Tibial nerve (tissue), 4 donors: ENCODE results near the gene LRRC4B. TPM values are rescaled to one million over a fixed set of nuclear protein-coding genes. Genes with fewer than 3 reads are reported as not detected.

Experiments
- DNase-seq, 2 donors: peaks; one replicate each; pipeline ENCODE4 v3.0.0-alpha.2; 2019; ENCODE audit warnings: low spot score in 2 of 2
- H3K27ac ChIP-seq, 4 donors: fragments of 200-600 bp; sonication (generic) in 3 of 4; one replicate each; pipeline ENCODE4 v1.5.1; 2017 to 2019; ENCODE audit warnings: mild to moderate bottlenecking in 1 of 4
- H3K27me3 ChIP-seq, 2 donors: fragments of 200-600 bp; sonication (generic) in 1 of 2; one replicate each; pipeline versions ENCODE4 v1.5.1 to v1.6.0; 2017 to 2019
- H3K36me3 ChIP-seq, 3 donors: fragments of 200-600 bp; sonication (generic); one replicate each; pipeline ENCODE4 v1.5.1; 2018 to 2019
- H3K4me1 ChIP-seq, 4 donors: fragments of 200-600 bp; sonication (generic) in 3 of 4; one replicate each; pipeline ENCODE4 v1.5.1; 2017 to 2019
- H3K4me3 ChIP-seq, 4 donors: fragments of 200-600 bp; sonication (generic) in 3 of 4; one replicate each; pipeline ENCODE4 v1.5.1; 2017 to 2019; ENCODE audit warnings: mild to moderate bottlenecking in 1 of 4, moderate library complexity in 1 of 4
- H3K9me3 ChIP-seq, 4 donors: fragments of 200-600 bp; sonication (generic) in 3 of 4; one replicate each; pipeline ENCODE4 v1.5.1; 2017 to 2019
- CTCF ChIP-seq, 5 experiments: fragments of 200-600 bp in 3 of 5; fragments of 450-650 bp in 2 of 5; sonication (generic) in 3 of 5; IDR thresholded peaks; one replicate each; pipeline ENCODE4 v1.5.1; 2016 to 2019; ENCODE audit warnings: antibody characterized with exemption in 5 of 5, mild to moderate bottlenecking in 3 of 5, moderate library complexity in 2 of 5
- EP300 ChIP-seq, 2 donors: sonication (generic); formaldehyde crosslinking; IDR thresholded peaks; one replicate each; pipeline ENCODE4 v1.6.1; 2017; ENCODE audit warnings: antibody characterized with exemption in 2 of 2, mild to moderate bottlenecking in 1 of 2
- POLR2A ChIP-seq, 2 donors: fragments of 450-650 bp; IDR thresholded peaks; one replicate each; pipeline ENCODE4 v1.6.1; 2017; ENCODE audit warnings: antibody characterized with exemption in 2 of 2, mild to moderate bottlenecking in 2 of 2, moderate library complexity in 2 of 2
- WGBS, 2 donors: methylation state at CpG; one replicate each; pipeline ENCODE4 v1.1.5; 2018; 5-methylcytosine and 5-hydroxymethylcytosine counted together
- total RNA-seq, 4 donors: library from RNA; depleted of rRNA; stranded (reverse); fragments of >200 nt; gene quantifications; one replicate each; pipeline ENCODE4 v1.1.0, GENCODE V29; 2016

The LRRC4B gene
- total RNA-seq, 4 donors from 2014 or later: 1.0 to 3.7 (median 2.8) TPM

- Histone ChIP-seq H3K27me3 (peaks cover 0 to 43% of the 10 kb centered on the region in 2 donors), H3K4me3 (no peak overlapping the region), H3K36me3 (no peaks in the 10 kb centered on the region), H3K27ac (no peak overlapping the region), H3K9me3 (no peaks in the 10 kb centered on the region), H3K4me1 (peaks cover 0 to 20% (median 0%) of the 10 kb centered on the region in 4 donors)
- TF ChIP-seq POLR2A (IDR thresholded peaks at IDR 0.05): no peak
- TF ChIP-seq EP300 (IDR thresholded peaks at IDR 0.05): no peak
- TF ChIP-seq CTCF (IDR thresholded peaks at IDR 0.05): no peak
- DNase-seq: no peak
- WGBS, 2 donors: 70 to 73% methylated on average over 11 of the region's 11 CpGs
These were observed 2.8 kb upstream of the LRRC4B start for GRCh38 chr19:50570997-50571396.

GRCh38 chr19:50569938-50570540, 1.8 kb upstream of the LRRC4B start:
- no peaks in the 10 kb centered on the region for H3K36me3 ChIP-seq
- peaks cover 0 to 52% of the 10 kb centered on the region in 2 donors for H3K27me3 ChIP-seq
- peaks cover 0 to 24% (median 0%) of the 10 kb centered on the region in 4 donors for H3K4me1 ChIP-seq
- H3K9me3 ChIP-seq: no peaks in the 10 kb centered on the region
- H3K27ac ChIP-seq: no peak overlapping the region
- TF ChIP-seq EP300 (IDR thresholded peaks at IDR 0.05) (no peak), POLR2A (IDR thresholded peaks at IDR 0.05) (no peak), CTCF (IDR thresholded peaks at IDR 0.05) (no peak)
- 79 to 82% methylated on average over 15 to 19 of the region's 19 CpGs for WGBS, 2 donors
- DNase-seq: no peak
- no peak overlapping the region for H3K4me3 ChIP-seq

- Histone ChIP-seq H3K4me1 (peaks cover 0 to 24% (median 0%) of the 10 kb centered on the region in 4 donors), H3K27ac (no peak overlapping the region), H3K9me3 (no peaks in the 10 kb centered on the region), H3K36me3 (no peaks in the 10 kb centered on the region), H3K27me3 (peaks cover 0 to 63% of the 10 kb centered on the region in 2 donors), H3K4me3 (no peak overlapping the region)
- 41 to 45% methylated on average over 20 of the region's 20 CpGs for WGBS, 2 donors
- no peak for DNase-seq
- TF ChIP-seq CTCF (IDR thresholded peaks at IDR 0.05) (no peak), EP300 (IDR thresholded peaks at IDR 0.05) (no peak), POLR2A (IDR thresholded peaks at IDR 0.05) (no peak)
These were observed 778 bp upstream of the LRRC4B start for GRCh38 chr19:50568728-50569698.

- DNase-seq: no peak
- peaks cover 0 to 73% of the 10 kb centered on the region in 2 donors for H3K27me3 ChIP-seq
- no peaks in the 10 kb centered on the region for H3K9me3 ChIP-seq
- peaks cover 0 to 24% (median 0%) of the 10 kb centered on the region in 4 donors for H3K4me1 ChIP-seq
- TF ChIP-seq POLR2A (IDR thresholded peaks at IDR 0.05) (no peak), EP300 (IDR thresholded peaks at IDR 0.05) (no peak), CTCF (IDR thresholded peaks at IDR 0.05) (no peak)
- peak overlapping the region in 1 of 4 donors; percentile 40 for H3K4me3 ChIP-seq
- WGBS, 2 donors: 3 to 14% methylated on average over 13 to 35 of the region's 38 CpGs
- H3K36me3 ChIP-seq: no peaks in the 10 kb centered on the region
- no peak overlapping the region for H3K27ac ChIP-seq
These were observed 988 bp downstream of the LRRC4B start for GRCh38 chr19:50567052-50567841.
